SK-N-SH (cell line): ENCODE measurements around the gene RRP8. TPM values are rescaled to one million over a fixed set of nuclear protein-coding genes. Genes with fewer than 3 reads are reported as not detected.

ENCODE experiments used
- CTCF ChIA-PET: fragments of 300-600, 350-600 bp; formaldehyde crosslinking; extraction: SDS; loops from one replicate; lab custom pipeline; 2021; lab: Yijun Ruan, JAX
- POLR2A ChIA-PET: fragments of 350-600 bp; sonication (Branson Sonifier 250); formaldehyde crosslinking; extraction: SDS; loops from one replicate; lab custom pipeline; 2020; ENCODE audit warnings: antibody characterized with exemption, inconsistent platforms; lab: Yijun Ruan, JAX
- DNase-seq: peaks from one replicate; pipeline ENCODE4 v3.0.0; 2012
- H2AFZ ChIP-seq: fragments of 200-600 bp; sonication (generic); 2 replicates; pipeline ENCODE4 v1.8.1; 2016; ENCODE audit warnings: antibody characterized with exemption, mild to moderate bottlenecking, low read depth
- H3F3A ChIP-seq: fragments of 200-600 bp; sonication (generic); replicated peaks from 2 replicates; pipeline ENCODE3; 2016; ENCODE audit warnings: antibody characterized with exemption, mild to moderate bottlenecking; ENCODE audit not compliant: insufficient read depth
- H3K27ac ChIP-seq, 2 experiments: fragments of 200-500 bp in 1 of 2; fragments of 200-600 bp in 1 of 2; sonication (Bioruptor generic) in 1 of 2; sonication (generic), shearing (Covaris generic) in 1 of 2; 2 replicates each; pipeline versions ENCODE4 v1.5.1 to v1.6.1; 2014 to 2016; ENCODE audit warnings: low read depth in 2 of 2, inconsistent platforms in 1 of 2, low read length in 1 of 2, mild to moderate bottlenecking in 1 of 2, mixed read lengths in 1 of 2
- H3K27me3 ChIP-seq: fragments of 200-600 bp; sonication (generic), shearing (Covaris generic); 2 replicates; pipeline ENCODE4 v1.6.1; 2016; ENCODE audit warnings: mixed run types; ENCODE audit not compliant: insufficient read depth
- H3K36me3 ChIP-seq, 2 experiments: fragments of 200-500 bp in 1 of 2; fragments of 200-600 bp in 1 of 2; sonication (Bioruptor generic) in 1 of 2; sonication (generic) in 1 of 2; replicated peaks in 1 of 2; 2 replicates each; pipeline versions ENCODE3 to v1.5.1; 2014 to 2016; ENCODE audit warnings: low read length in 1 of 2, mild to moderate bottlenecking in 1 of 2; ENCODE audit not compliant: insufficient read depth in 2 of 2, control insufficient read depth in 1 of 2
- H3K4me1 ChIP-seq, 2 experiments: fragments of 200-500 bp in 1 of 2; fragments of 200-600 bp in 1 of 2; sonication (Bioruptor generic) in 1 of 2; sonication (generic), shearing (Covaris generic) in 1 of 2; 2 replicates each; pipeline versions ENCODE4 v1.5.1 to v1.6.1; 2014 to 2016; ENCODE audit warnings: low read depth in 1 of 2, low read length in 1 of 2, mixed run types in 1 of 2; ENCODE audit not compliant: insufficient read depth in 2 of 2, control insufficient read depth in 1 of 2
- H3K4me2 ChIP-seq: fragments of 200-600 bp; sonication (generic), shearing (Covaris generic); 2 replicates; pipeline ENCODE4 v1.6.1; 2017; ENCODE audit warnings: mixed run types
- H3K4me3 ChIP-seq, 2 experiments: fragments of 200-500 bp in 1 of 2; fragments of 200-600 bp in 1 of 2; sonication (Bioruptor generic) in 1 of 2; sonication (generic), shearing (Covaris generic) in 1 of 2; 2 replicates each; pipeline versions ENCODE4 v1.5.1 to v1.8.1; 2014 to 2016; ENCODE audit warnings: low read depth in 2 of 2, inconsistent platforms in 1 of 2, low read length in 1 of 2, mild to moderate bottlenecking in 1 of 2, mixed read lengths in 1 of 2, moderate library complexity in 1 of 2
- H3K79me2 ChIP-seq: fragments of 200-600 bp; sonication (generic); 2 replicates; pipeline ENCODE4 v1.8.1; 2017; ENCODE audit warnings: mild to moderate bottlenecking; ENCODE audit not compliant: insufficient read depth
- H3K9ac ChIP-seq: fragments of 200-600 bp; sonication (generic); 2 replicates; pipeline ENCODE4 v1.6.1; 2017; ENCODE audit warnings: mixed run types
- H3K9me2 ChIP-seq: fragments of 200-600 bp; sonication (generic); 2 replicates; pipeline ENCODE4 v1.6.1; 2017; ENCODE audit warnings: mixed run types
- H3K9me3 ChIP-seq: fragments of 200-600 bp; sonication (generic); 2 replicates; pipeline ENCODE4 v1.6.1; 2017; ENCODE audit warnings: mixed run types, mild to moderate bottlenecking, moderate library complexity
- H4K20me1 ChIP-seq: fragments of 200-600 bp; sonication (generic); 2 replicates; pipeline ENCODE4 v1.6.1; 2017; ENCODE audit warnings: mild to moderate bottlenecking, mixed run types; ENCODE audit not compliant: insufficient read depth
- ELF1 ChIP-seq: IDR thresholded peaks from 2 replicates; pipeline ENCODE4 v1.4.0; 2012
- EP300 ChIP-seq, 2 experiments: IDR thresholded peaks; 2 replicates each; pipeline versions ENCODE4 v1.4.0 to v1.6.1; 2012; ENCODE audit warnings: borderline replicate concordance in 1 of 2, low read depth in 1 of 2, low read length in 1 of 2
- FOSL2 ChIP-seq: IDR thresholded peaks from 2 replicates; pipeline ENCODE4 v1.4.0; 2012; ENCODE audit warnings: low read depth, mild to moderate bottlenecking, moderate library complexity, borderline replicate concordance
- FOXJ3 ChIP-seq: sonication (generic); formaldehyde crosslinking; IDR thresholded peaks from 2 replicates; pipeline ENCODE4 v1.5.1; 2020; ENCODE audit warnings: mild to moderate bottlenecking, missing genetic modification reagents
- FOXM1 ChIP-seq: IDR thresholded peaks from 2 replicates; pipeline ENCODE4 v1.4.0; 2012; ENCODE audit warnings: low read depth, mild to moderate bottlenecking
- GABPA ChIP-seq: IDR thresholded peaks from 2 replicates; pipeline ENCODE4 v1.4.0; 2012; ENCODE audit warnings: low read depth, mild to moderate bottlenecking
- GATA2 ChIP-seq: sonication (generic); formaldehyde crosslinking; IDR thresholded peaks from 2 replicates; pipeline ENCODE4 v1.5.0; 2020; ENCODE audit warnings: mild to moderate bottlenecking, missing genetic modification reagents
- JUND ChIP-seq: IDR thresholded peaks from 2 replicates; pipeline ENCODE4 v1.4.0; 2012
- MEF2A ChIP-seq: IDR thresholded peaks from 2 replicates; pipeline ENCODE4 v1.4.0; 2012; ENCODE audit warnings: low read depth, borderline replicate concordance
- NFIC ChIP-seq: IDR thresholded peaks from 2 replicates; pipeline ENCODE4 v1.4.0; 2012; ENCODE audit warnings: borderline replicate concordance
- NRF1 ChIP-seq: IDR thresholded peaks from 2 replicates; pipeline ENCODE4 v1.6.1; 2012; ENCODE audit warnings: low read depth, mild to moderate bottlenecking, low read length
- RFX5 ChIP-seq: IDR thresholded peaks from 2 replicates; pipeline ENCODE4 v1.6.1; 2012; ENCODE audit warnings: mild to moderate bottlenecking, improper control_type of control experiment, low read length
- RXRA ChIP-seq: IDR thresholded peaks from 2 replicates; pipeline ENCODE4 v1.4.0; 2012; ENCODE audit warnings: low read depth, mild to moderate bottlenecking, borderline replicate concordance
- TAF1 ChIP-seq: IDR thresholded peaks from 2 replicates; pipeline ENCODE4 v1.6.1; 2012; ENCODE audit warnings: low read depth, mild to moderate bottlenecking, low read length, moderate library complexity, borderline replicate concordance
- TCF12 ChIP-seq: IDR thresholded peaks from 2 replicates; pipeline ENCODE4 v1.4.0; 2012
- WGBS: methylation state at CpG from one replicate; pipeline ENCODE4 v1.1.6; 2017; ENCODE audit warnings: low lambda C conversion rate; 5-methylcytosine and 5-hydroxymethylcytosine counted together
- polyA plus RNA-seq, 3 experiments: library from polyadenylated mRNA; depleted of rRNA; stranded (reverse); fragments of >200 nt; gene quantifications; 2 replicates each; pipeline ENCODE4 v1.2.3, GENCODE V29; 2012
- TF ChIP-seq, protein P1 (sequence below): fragments of 200-600 bp; sonication (generic); IDR thresholded peaks from 2 replicates; pipeline ENCODE4 v1.6.1; 2017; ENCODE audit warnings: antibody characterized with exemption, mild to moderate bottlenecking, moderate library complexity

Gene RRP8
- polyA plus RNA-seq, 1 of the 3 experiments (the other 2 are of a cell fraction) = 7.8 TPM

DNA sequence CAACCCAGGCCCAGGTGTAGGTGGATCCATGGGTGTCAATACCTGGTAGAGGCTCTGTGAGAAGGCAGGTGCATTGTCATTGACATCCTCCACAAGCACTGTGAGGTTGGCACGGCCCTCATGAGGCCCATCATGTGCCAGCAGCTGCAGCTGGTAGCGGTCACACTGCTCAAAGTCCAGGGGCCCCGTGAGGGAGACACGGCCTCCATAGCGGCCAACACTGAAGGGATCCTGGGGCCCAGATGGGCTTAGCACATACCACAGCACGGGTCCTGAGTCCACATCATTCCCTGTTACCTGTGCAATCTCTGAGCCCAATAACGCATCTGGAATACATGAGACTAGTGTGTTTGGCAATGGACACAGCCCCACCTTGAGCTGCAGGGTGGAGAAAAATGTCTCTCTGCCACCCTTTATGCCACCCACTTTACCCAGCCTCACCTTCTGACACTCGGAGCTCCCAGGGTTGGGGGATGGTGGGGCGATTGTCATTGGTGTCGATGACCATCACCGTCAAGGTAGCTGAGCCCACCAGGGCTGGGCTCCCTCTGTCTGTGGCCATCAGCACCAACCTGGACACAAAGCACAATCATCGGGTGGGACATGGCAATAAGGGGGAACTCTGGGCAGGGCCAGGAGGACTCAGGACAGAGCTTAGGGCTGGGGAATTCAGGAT lies 21.9 kb upstream of the RRP8 start:
- Histone ChIP-seq H3K27ac (no peak overlapping the region), H3F3A (no peaks in the 10 kb centered on the region), H3K27me3 (no peaks in the 10 kb centered on the region), H3K4me2 (no peak overlapping the region), H3K9ac (no peak overlapping the region), H2AFZ (no peak overlapping the region), H4K20me1 (no peaks in the 10 kb centered on the region), H3K9me2 (no peaks in the 10 kb centered on the region), H3K4me3 (no peak overlapping the region), H3K36me3 (peaks cover 0 to 19% of the 10 kb centered on the region in 2 experiments), H3K79me2 (no peaks in the 10 kb centered on the region), H3K9me3 (no peaks in the 10 kb centered on the region), H3K4me1 (no peaks in the 10 kb centered on the region)
- ChIA-PET CTCF (interaction anchor here (1.0 to 2.3 kb wide), 2 partner anchors 13 to 58 kb away, joined by 3 to 10 read pairs; partner anchors contain the start of genes MRPL17 and TAF10), POLR2A (no interaction called here)
- WGBS = 73% methylated on average over 11 of the region's 12 CpGs
- TF ChIP-seq EP300 (IDR thresholded peaks at IDR 0.05; ENCODE audit: borderline replicate concordance in 1 of 2, low read depth in 1 of 2, low read length in 1 of 2) = no peak
- TF ChIP-seq ELF1 = no peak
- TF ChIP-seq TCF12 = no peak
- TF ChIP-seq NFIC = no peak
- no peak for TF ChIP-seq TAF1
- no peak for TF ChIP-seq GATA2 (CRISPR knock-in tag)
- TF ChIP-seq FOXM1 = no peak
- TF ChIP-seq FOXJ3 (CRISPR knock-in tag) = no peak
- no peak for TF ChIP-seq GABPA
- TF ChIP-seq FOSL2 = no peak
- no peak for TF ChIP-seq RXRA
- no peak for TF ChIP-seq RFX5
- TF ChIP-seq, protein P1, sequence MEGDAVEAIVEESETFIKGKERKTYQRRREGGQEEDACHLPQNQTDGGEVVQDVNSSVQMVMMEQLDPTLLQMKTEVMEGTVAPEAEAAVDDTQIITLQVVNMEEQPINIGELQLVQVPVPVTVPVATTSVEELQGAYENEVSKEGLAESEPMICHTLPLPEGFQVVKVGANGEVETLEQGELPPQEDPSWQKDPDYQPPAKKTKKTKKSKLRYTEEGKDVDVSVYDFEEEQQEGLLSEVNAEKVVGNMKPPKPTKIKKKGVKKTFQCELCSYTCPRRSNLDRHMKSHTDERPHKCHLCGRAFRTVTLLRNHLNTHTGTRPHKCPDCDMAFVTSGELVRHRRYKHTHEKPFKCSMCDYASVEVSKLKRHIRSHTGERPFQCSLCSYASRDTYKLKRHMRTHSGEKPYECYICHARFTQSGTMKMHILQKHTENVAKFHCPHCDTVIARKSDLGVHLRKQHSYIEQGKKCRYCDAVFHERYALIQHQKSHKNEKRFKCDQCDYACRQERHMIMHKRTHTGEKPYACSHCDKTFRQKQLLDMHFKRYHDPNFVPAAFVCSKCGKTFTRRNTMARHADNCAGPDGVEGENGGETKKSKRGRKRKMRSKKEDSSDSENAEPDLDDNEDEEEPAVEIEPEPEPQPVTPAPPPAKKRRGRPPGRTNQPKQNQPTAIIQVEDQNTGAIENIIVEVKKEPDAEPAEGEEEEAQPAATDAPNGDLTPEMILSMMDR = no peak
- no peak for TF ChIP-seq MEF2A
- no peak for TF ChIP-seq NRF1
- DNase-seq = no peak

DNA sequence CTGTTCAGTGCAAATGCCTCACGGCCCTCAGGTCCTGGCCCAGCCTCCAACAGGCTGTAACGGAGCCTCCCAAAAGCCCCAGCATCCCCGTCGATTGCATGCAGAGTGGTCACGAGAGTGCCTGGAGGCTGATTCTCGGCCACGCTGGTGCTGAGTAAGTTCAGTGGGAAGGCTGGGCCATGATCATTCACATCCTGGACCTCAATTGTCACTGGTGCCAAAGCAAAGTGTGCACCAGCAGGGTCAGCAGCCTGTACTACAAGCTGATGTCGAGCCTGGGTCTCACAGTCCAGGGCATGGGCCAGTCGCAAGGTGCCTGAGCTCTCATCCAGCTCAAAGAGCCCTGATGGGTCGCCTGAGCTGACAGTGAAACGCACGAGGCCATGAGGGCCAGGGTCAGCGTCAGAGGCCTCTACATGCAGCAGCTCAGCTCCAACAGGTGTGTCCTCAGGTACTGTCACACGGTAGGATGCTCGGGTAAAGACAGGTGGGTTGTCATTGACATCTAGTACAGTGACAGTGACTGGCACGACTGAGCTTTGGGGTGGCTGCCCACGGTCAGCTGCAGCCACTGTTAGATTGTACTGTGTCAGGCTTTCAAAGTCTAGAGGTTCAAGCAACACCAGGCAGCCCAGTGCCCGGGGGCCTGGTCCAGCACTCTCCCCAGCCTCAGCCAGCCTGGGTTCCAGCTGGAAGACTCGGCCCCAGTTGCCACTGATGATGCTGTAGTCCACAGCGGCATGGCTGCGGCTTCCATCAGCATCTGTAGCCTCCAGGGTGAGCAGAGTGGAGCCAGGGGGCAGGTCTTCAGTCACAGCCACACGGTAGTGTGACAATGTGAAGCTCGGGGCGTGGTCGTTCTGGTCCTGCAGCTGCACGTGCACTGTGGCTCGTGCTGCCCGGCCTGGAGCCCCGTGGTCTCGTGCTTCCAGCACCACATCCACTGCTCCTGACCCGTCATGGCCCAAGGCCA lies 20.3 kb upstream of the RRP8 start:
- no peak for DNase-seq
- ChIA-PET POLR2A (interaction anchor here (1.0 kb wide), 1 partner anchor 12 kb away, joined by 3 read pairs; no protein-coding TSS in a partner anchor), CTCF (interaction anchor here (2.3 kb wide), 1 partner anchor 11 kb away, joined by 10 read pairs; the partner anchor contains the start of gene TAF10)
- H3K27me3 ChIP-seq = no peaks in the 10 kb centered on the region
- no peak overlapping the region for H3K4me2 ChIP-seq
- H3K9me2 ChIP-seq = no peaks in the 10 kb centered on the region
- no peaks in the 10 kb centered on the region for H4K20me1 ChIP-seq
- WGBS = 76% methylated on average over 18 of the region's 31 CpGs
- peaks cover 0 to 11% of the 10 kb centered on the region in 2 experiments for H3K36me3 ChIP-seq
- H3K27ac ChIP-seq = no peak overlapping the region
- no peak overlapping the region for H3K9ac ChIP-seq
- peaks cover 5% of the 10 kb centered on the region; the same call in 1 of the 2 replicates for H3K79me2 ChIP-seq
- peaks cover 0 to 1% of the 10 kb centered on the region in 2 experiments; a peak in 2 of 4 replicates for H3K4me1 ChIP-seq
- TF ChIP-seq TCF12 (no peak), JUND (no peak), NFIC (no peak)
- TF ChIP-seq, all 33 proteins: peak for 0
- Histone ChIP-seq H3K4me3 (no peak overlapping the region), H3K9me3 (no peaks in the 10 kb centered on the region), H3F3A (no peaks in the 10 kb centered on the region), H2AFZ (no peak overlapping the region)
